ENCODE results near the gene EVX2. TPM values are rescaled to one million over a fixed set of nuclear protein-coding genes. Genes with fewer than 3 reads are reported as not detected.

The EVX2 gene
- total and polyA plus RNA-seq, 2 of the 13 experiments (the other 11 are each of a cell fraction or from before 2014, with no cell fraction given), result not detected

- TF ChIP-seq ERF (CRISPR knock-in tag; IDR thresholded peaks at IDR 0.05), result no peak
- TF ChIP-seq ZNF770 (CRISPR knock-in tag; IDR thresholded peaks at IDR 0.05), result no peak
- TF ChIP-seq ZNF264 (CRISPR knock-in tag; IDR thresholded peaks at IDR 0.05), result no peak
- TF ChIP-seq ATF7 (IDR thresholded peaks at IDR 0.05), result no peak
- TF ChIP-seq ATF7 (CRISPR knock-in tag; IDR thresholded peaks at IDR 0.05), result no peak
- TF ChIP-seq NR0B2 (CRISPR knock-in tag; IDR thresholded peaks at IDR 0.05), result no peak
- no peak for TF ChIP-seq IKZF5 (CRISPR knock-in tag; IDR thresholded peaks at IDR 0.05)
Observed at GRCh38 chr2:176101216-176101830, 17.6 kb upstream of the EVX2 start (continued).

GRCh38 chr2:176100547-176101140 lies 16.9 kb upstream of the EVX2 start:
- ChIA-PET POLR2A (no interaction called here), CTCF (ENCODE audit: low intra/inter-chr PET ratio, low total read pairs) (no interaction called here)
- Histone ChIP-seq H3K9ac (ENCODE audit: insufficient read depth, low read depth, low read length) (no peak overlapping the region), H4K20me1 (ENCODE audit: insufficient read depth, low read length) (no peaks in the 10 kb centered on the region; the same call in 1 of the 2 replicates), H3K36me3 (replicated peaks in 1 of 2; ENCODE audit: control insufficient read depth in 1 of 2, insufficient read depth in 2 of 2, low read length in 2 of 2) (no peaks in the 10 kb centered on the region), H3K79me2 (ENCODE audit: insufficient read depth, low read length) (no peaks in the 10 kb centered on the region), H3K4me3 (replicated peaks in 1 of 3; ENCODE audit: insufficient read depth in 1 of 3, low read depth in 2 of 3, low read length in 3 of 3) (no peak overlapping the region), H2AFZ (ENCODE audit: low read length) (no peak overlapping the region), H3K27me3 (ENCODE audit: control insufficient read depth in 1 of 2, insufficient read depth in 2 of 2, low read length in 2 of 2) (peaks cover 36 to 98% of the 10 kb centered on the region in 2 experiments), H3K4me2 (ENCODE audit: low read depth, low read length) (no peak overlapping the region), H3K27ac (ENCODE audit: extremely low read length, insufficient read depth, low read length) (no peak overlapping the region), H3K4me1 (ENCODE audit: insufficient read depth, low read length) (peaks cover 17% of the 10 kb centered on the region), H3K9me3 (ENCODE audit: low read length) (no peaks in the 10 kb centered on the region)
- BruUV-seq (replicated peaks), result no TSS peak
- ATAC-seq (no peak), DNase-seq (ENCODE audit: low spot score) (no peak), FAIRE-seq (no peak)
- TF ChIP-seq ZNF841 (CRISPR knock-in tag; IDR thresholded peaks at IDR 0.05; ENCODE audit: borderline replicate concordance), result no peak
- TF ChIP-seq RAD21 (CRISPR knock-in tag; IDR thresholded peaks at IDR 0.05), result no peak
- no peak for TF ChIP-seq GPN1 (CRISPR knock-in tag; IDR thresholded peaks at IDR 0.05; ENCODE audit: borderline replicate concordance)
- TF ChIP-seq ZNF724P (CRISPR knock-in tag; IDR thresholded peaks at IDR 0.05; ENCODE audit: borderline replicate concordance), result no peak
- TF ChIP-seq BORCS8-MEF2B (CRISPR knock-in tag; IDR thresholded peaks at IDR 0.05), result no peak
- no peak for TF ChIP-seq ELK4 (CRISPR knock-in tag; IDR thresholded peaks at IDR 0.05; ENCODE audit: borderline replicate concordance)
- TF ChIP-seq ZNF737 (CRISPR knock-in tag; IDR thresholded peaks at IDR 0.05; ENCODE audit: borderline replicate concordance), result no peak
- TF ChIP-seq ZNF691 (CRISPR knock-in tag; IDR thresholded peaks at IDR 0.05; ENCODE audit: borderline replicate concordance, low read depth), result no peak
- WGBS (ENCODE audit: low lambda C conversion rate), result 58% methylated on average over 28 of the region's 28 CpGs
- in situ Hi-C loops (cut with HindIII; ENCODE audit: extremely low pct_ligation_motif_present, low pct_unique_long_range_greater_than_20kb), result loop anchor here (10.0 kb wide), 1 partner anchor 1066 kb away; no protein-coding TSS in a partner anchor
- intact Hi-C loops (cut with micrococcal nuclease; ENCODE audit: unreplicated experiment), result no loop called here

Data from HepG2 (cell line).